ENCODE results near the gene LDLRAD3. TPM values are rescaled to one million over a fixed set of nuclear protein-coding genes. Genes with fewer than 3 reads are reported as not detected.
A peak's percentile ranks its signal among the peaks of the same experiment; 100 is the strongest.

The LDLRAD3 gene
- total and polyA plus RNA-seq, 12 donors = 0.87 to 5.1 (median 1.7) TPM

GRCh38 chr11:36013950-36014897, 70.4 kb downstream of the LDLRAD3 start:
- Histone ChIP-seq H3K9me3 (no peaks in the 10 kb centered on the region), H3K36me3 (no peaks in the 10 kb centered on the region), H3K27ac (no peak overlapping the region), H3K4me3 (no peak overlapping the region), H3K4me1 (peaks cover 0 to 52% (median 10%) of the 10 kb centered on the region in 9 donors), H3K27me3 (peaks cover 0 to 8% (median 0%) of the 10 kb centered on the region in 7 donors)
- no peak for DNase-seq
- intact Hi-C loops (cut with DNase I) = no loop called here
- 87 to 88% methylated on average over 8 of the region's 8 CpGs for WGBS, 2 donors
- no peak for ATAC-seq
- TF ChIP-seq CTCF (IDR thresholded peaks at IDR 0.05) = no peak

GRCh38 chr11:36014898-36015665, 71.2 kb downstream of the LDLRAD3 start:
- intact Hi-C loops (cut with DNase I) = no loop called here
- DNase-seq (no peak), ATAC-seq (peak in 2 of 8 donors; percentile 31 to 48)
- Histone ChIP-seq H3K36me3 (no peaks in the 10 kb centered on the region), H3K27ac (no peak overlapping the region), H3K4me1 (peaks cover 0 to 43% (median 10%) of the 10 kb centered on the region in 9 donors), H3K9me3 (no peaks in the 10 kb centered on the region), H3K4me3 (no peak overlapping the region), H3K27me3 (peaks cover 0 to 13% (median 0%) of the 10 kb centered on the region in 7 donors)
- 72 to 78% methylated on average over 14 of the region's 14 CpGs for WGBS, 2 donors
- TF ChIP-seq CTCF (IDR thresholded peaks at IDR 0.05) = no peak

GRCh38 chr11:36015799-36016198, 71.9 kb downstream of the LDLRAD3 start:
- 63 to 73% methylated on average over 8 of the region's 8 CpGs for WGBS, 2 donors
- intact Hi-C loops (cut with DNase I) = no loop called here
- no peak overlapping the region for H3K4me3 ChIP-seq
- H3K27me3 ChIP-seq = peaks cover 0 to 17% (median 0%) of the 10 kb centered on the region in 7 donors
- H3K4me1 ChIP-seq = peaks cover 0 to 39% (median 10%) of the 10 kb centered on the region in 9 donors
- H3K36me3 ChIP-seq = no peaks in the 10 kb centered on the region
- TF ChIP-seq CTCF (IDR thresholded peaks at IDR 0.05) = no peak
- peak overlapping the region in 1 of 10 donors; percentile 37 for H3K27ac ChIP-seq
- no peaks in the 10 kb centered on the region for H3K9me3 ChIP-seq
- peak; percentile 31 to 70 (median 67) for ATAC-seq
- DNase-seq = peak; percentile 25 to 39

GRCh38 chr11:36016263-36016662, 72.4 kb downstream of the LDLRAD3 start:
- Histone ChIP-seq H3K4me1 (peaks cover 0 to 39% (median 10%) of the 10 kb centered on the region in 9 donors), H3K36me3 (no peaks in the 10 kb centered on the region), H3K27ac (peak overlapping the region in 1 of 10 donors; percentile 37), H3K9me3 (no peaks in the 10 kb centered on the region), H3K4me3 (no peak overlapping the region), H3K27me3 (peaks cover 0 to 17% (median 0%) of the 10 kb centered on the region in 7 donors)
- no peak for DNase-seq
- 95 to 100% methylated on average over 3 of the region's 3 CpGs for WGBS, 2 donors
- intact Hi-C loops (cut with DNase I) = no loop called here
- no peak for TF ChIP-seq CTCF (IDR thresholded peaks at IDR 0.05)
- ATAC-seq = no peak
